Nephron progenitor cell (in vitro differentiated cells): Measurements from ENCODE around the gene NT5DC2.
A peak's percentile ranks its signal among the peaks of the same experiment; 100 is the strongest.

Experiments
- DNase-seq: peaks from one replicate; pipeline ENCODE4 v3.0.0; 2021
- H3K27ac Mint-ChIP-seq: 2 replicates; pipeline ENCODE4 v1.8.0; 2021; ENCODE audit warnings: mild to moderate bottlenecking, moderate library complexity, mixed read lengths
- H3K27me3 Mint-ChIP-seq: 2 replicates; pipeline ENCODE4 v1.8.0; 2021; ENCODE audit warnings: mild to moderate bottlenecking, low read depth, mixed read lengths; ENCODE audit not compliant: poor library complexity
- H3K36me3 Mint-ChIP-seq: 2 replicates; pipeline ENCODE4 v1.8.0; 2021; ENCODE audit warnings: low read depth, mixed read lengths
- H3K4me1 Mint-ChIP-seq: 2 replicates; pipeline ENCODE4 v1.8.0; 2021; ENCODE audit warnings: mixed read lengths
- H3K4me3 Mint-ChIP-seq: 2 replicates; pipeline ENCODE4 v1.8.0; 2021; ENCODE audit warnings: mild to moderate bottlenecking, moderate library complexity, mixed read lengths
- H3K9me3 Mint-ChIP-seq: 2 replicates; pipeline ENCODE4 v1.8.0; 2021; ENCODE audit warnings: mild to moderate bottlenecking, moderate library complexity, mixed read lengths
- CTCF ChIP-seq: fragments of 200-600 bp; sonication (generic); IDR thresholded peaks from 2 replicates; pipeline ENCODE4 v1.5.0; 2021; ENCODE audit warnings: antibody characterized with exemption

NT5DC2 gene

DNA sequence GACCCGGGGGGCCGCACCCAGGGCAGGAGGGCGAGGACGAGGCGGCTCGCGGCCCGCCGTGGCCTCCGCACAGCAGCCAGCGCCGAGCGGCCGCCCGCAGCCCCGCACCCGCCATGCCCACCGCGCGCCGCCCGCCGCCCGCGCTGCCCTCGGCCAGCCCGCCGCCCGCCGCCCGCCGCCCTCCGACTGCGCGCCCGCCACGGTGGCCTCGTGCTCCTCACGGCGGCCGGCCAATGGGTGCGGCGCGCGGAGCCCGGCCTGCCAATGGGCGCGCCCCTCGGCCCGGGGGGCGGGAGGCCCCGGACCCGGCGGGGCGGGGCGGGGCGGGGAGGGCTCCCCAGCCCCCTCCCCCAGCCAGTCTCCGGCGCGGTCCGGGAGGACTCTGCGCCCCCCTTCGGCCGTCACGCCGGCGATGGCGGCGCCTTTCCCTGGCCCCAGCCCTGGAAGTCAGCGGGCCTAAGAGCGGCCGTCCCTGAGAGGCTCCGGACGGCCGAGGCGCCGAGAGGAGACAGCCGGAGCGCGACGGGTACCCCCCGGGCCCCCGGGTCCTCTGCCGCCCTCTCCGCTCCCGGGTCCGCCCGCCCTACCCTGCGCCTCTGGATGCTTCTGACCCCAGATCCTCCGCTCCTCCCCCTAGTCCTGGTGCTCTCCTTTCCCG lies at the start of gene NT5DC2:
NT5DC2 (minus strand) TSS at position 235 of the 658 bp plus-strand sequence; CDS start at position 115, 120 bp downstream.
- H3K9me3 Mint-ChIP-seq: no peaks in the 10 kb centered on the region
- no peak for TF ChIP-seq CTCF
- peak within 1 kb of the TSS; percentile 88 for H3K4me3 Mint-ChIP-seq
- H3K27ac Mint-ChIP-seq: peak within 1 kb of the TSS; percentile 45
- H3K36me3 Mint-ChIP-seq: peaks cover 19% of the 10 kb centered on the region
- H3K4me1 Mint-ChIP-seq: peaks cover 70% of the 10 kb centered on the region
- peak; percentile 87 for DNase-seq
- H3K27me3 Mint-ChIP-seq: no peaks in the 10 kb centered on the region

DNA sequence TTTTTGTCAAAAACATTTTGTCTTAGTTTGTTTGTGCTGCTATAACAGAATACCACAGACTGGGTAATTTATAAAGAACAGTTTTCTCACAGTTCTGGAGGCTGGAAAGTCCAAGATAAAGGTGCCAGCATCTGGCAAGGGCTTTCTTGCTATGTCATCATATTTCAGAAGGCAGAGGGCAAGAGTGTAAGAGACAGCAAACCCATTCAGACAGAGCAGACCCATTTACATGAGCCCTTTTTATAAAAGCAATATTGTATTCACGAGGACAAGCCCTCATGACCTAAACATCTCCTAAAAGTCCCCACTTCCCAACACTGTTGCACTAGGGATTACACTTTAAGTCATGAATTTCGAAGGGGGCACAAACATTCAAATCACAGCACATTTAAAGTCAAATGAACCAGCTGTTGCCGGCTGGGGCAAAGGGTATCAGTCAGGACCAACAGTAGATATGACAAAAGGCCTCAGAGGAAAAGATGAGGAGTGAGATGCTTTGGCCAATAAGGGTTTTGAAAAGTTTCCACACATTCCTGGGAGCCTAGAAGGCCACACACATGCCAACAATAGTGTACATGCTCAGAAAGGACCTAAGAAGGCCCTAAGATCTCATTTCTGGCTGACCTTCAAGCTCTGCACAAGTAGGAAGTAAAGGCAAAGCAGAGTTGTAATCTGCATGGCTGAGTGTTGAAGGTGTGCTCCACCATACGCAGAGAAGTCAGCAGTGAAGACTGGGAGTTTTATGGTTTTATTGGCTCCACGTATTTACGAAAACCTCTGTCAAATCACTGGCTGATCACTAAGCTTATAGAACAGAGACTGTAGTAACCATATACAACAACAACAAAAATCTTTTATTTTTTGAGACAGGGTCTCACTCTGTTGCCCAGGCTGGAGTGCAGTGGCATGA lies 40.7 kb upstream of the NT5DC2 start:
- Mint-ChIP-seq H3K4me3 (no peak overlapping the region), H3K9me3 (no peaks in the 10 kb centered on the region), H3K36me3 (peaks cover 76% of the 10 kb centered on the region), H3K27me3 (no peaks in the 10 kb centered on the region), H3K27ac (peak overlapping the region; percentile 69), H3K4me1 (no peaks in the 10 kb centered on the region)
- no peak for DNase-seq
- no peak for TF ChIP-seq CTCF

- Mint-ChIP-seq H3K27ac (no peak overlapping the region), H3K36me3 (peaks cover 72% of the 10 kb centered on the region), H3K27me3 (no peaks in the 10 kb centered on the region), H3K9me3 (no peaks in the 10 kb centered on the region), H3K4me3 (no peak overlapping the region), H3K4me1 (no peaks in the 10 kb centered on the region)
- no peak for DNase-seq
- TF ChIP-seq CTCF: no peak
These were observed 38.6 kb upstream of the NT5DC2 start for GRCh38 chr3:52572221-52572620.

GRCh38 chr3:52570076-52570475 lies 36.4 kb upstream of the NT5DC2 start:
- no peak for TF ChIP-seq CTCF
- H3K4me1 Mint-ChIP-seq: no peaks in the 10 kb centered on the region
- H3K4me3 Mint-ChIP-seq: no peak overlapping the region
- H3K9me3 Mint-ChIP-seq: no peaks in the 10 kb centered on the region
- DNase-seq: no peak
- H3K36me3 Mint-ChIP-seq: peaks cover 68% of the 10 kb centered on the region
- no peaks in the 10 kb centered on the region for H3K27me3 Mint-ChIP-seq
- peak overlapping the region; percentile 34 for H3K27ac Mint-ChIP-seq

- Mint-ChIP-seq H3K9me3 (no peaks in the 10 kb centered on the region), H3K4me1 (no peaks in the 10 kb centered on the region), H3K4me3 (no peak overlapping the region), H3K27me3 (no peaks in the 10 kb centered on the region), H3K36me3 (peaks cover 60% of the 10 kb centered on the region), H3K27ac (peak overlapping the region; percentile 29)
- DNase-seq: no peak
- TF ChIP-seq CTCF: no peak
These were observed 34.4 kb upstream of the NT5DC2 start for GRCh38 chr3:52568069-52568468.
